Endothelial cell of umbilical vein (primary cell): ENCODE data around the gene YPEL4. TPM values are rescaled to one million over a fixed set of nuclear protein-coding genes. Genes with fewer than 3 reads are reported as not detected.

ENCODE experiments used
- BruUV-seq: library from RNA; stranded (reverse); fragments of 400-500 nt; replicated peaks from 2 replicates; lab custom pipeline; 2021; lab: Mats Ljungman, UMichigan
- CTCF ChIA-PET: fragments of 300-600, 350-600 bp; sonication (Branson Sonifier 250); formaldehyde crosslinking; loops from one replicate; lab custom pipeline; 2021; ENCODE audit warnings: antibody characterized with exemption, inconsistent platforms; lab: Charles Lee
- POLR2A ChIA-PET: fragments of 300-600, 350-600 bp; sonication (Branson Sonifier 250); formaldehyde crosslinking; loops from one replicate; lab custom pipeline; 2021; ENCODE audit warnings: antibody characterized with exemption, inconsistent platforms; lab: Charles Lee
- DNase-seq: peaks from one replicate; pipeline ENCODE4 v3.0.0-alpha.2; 2011; ENCODE audit warnings: low read depth, low spot score
- FAIRE-seq: peaks from 2 replicates; lab custom pipeline; 2011; peaks lifted over from hg19 to GRCh38; lab: Jason Lieb, UNC
- H2AFZ ChIP-seq: 2 replicates; pipeline ENCODE4 v1.6.0; 2012; ENCODE audit warnings: low read depth, low read length, control low read depth, inconsistent platforms
- H3K27ac ChIP-seq: 2 replicates; pipeline ENCODE4 v1.5.1; 2011; ENCODE audit warnings: low read depth, mild to moderate bottlenecking, control low read depth, low read length, moderate library complexity; ENCODE audit not compliant: insufficient read depth
- H3K27me3 ChIP-seq, 2 experiments: 2 replicates each; pipeline versions ENCODE4 v1.6.0 to v1.6.1; 2011; ENCODE audit warnings: low read length in 2 of 2, mixed read lengths in 1 of 2; ENCODE audit not compliant: control insufficient read depth in 2 of 2, insufficient read depth in 2 of 2
- H3K36me3 ChIP-seq, 2 experiments: 2 replicates in 1 of 2; 3 replicates in 1 of 2; pipeline ENCODE4 v1.5.1; 2011; ENCODE audit warnings: low read length in 2 of 2, mild to moderate bottlenecking in 1 of 2, moderate library complexity in 1 of 2; ENCODE audit not compliant: control insufficient read depth in 2 of 2, insufficient read depth in 2 of 2; ENCODE audit errors: extremely low read depth in 1 of 2
- H3K4me1 ChIP-seq: 3 replicates; pipeline ENCODE4 v1.5.1; 2011; ENCODE audit warnings: mild to moderate bottlenecking, low read length; ENCODE audit not compliant: control insufficient read depth, insufficient read depth; ENCODE audit errors: extremely low read depth
- H3K4me2 ChIP-seq: 2 replicates; pipeline ENCODE4 v1.6.1; 2011; ENCODE audit warnings: low read length, control low read depth, mixed read lengths; ENCODE audit not compliant: insufficient read depth
- H3K4me3 ChIP-seq, 3 experiments: fragments of 200-600 bp in 1 of 3; sonication (generic), shearing (Covaris generic) in 1 of 3; replicated peaks in 1 of 3; 2 replicates each; pipeline ENCODE4 v1.5.1; 2011 to 2016; ENCODE audit warnings: control low read depth in 3 of 3, low read length in 3 of 3, mild to moderate bottlenecking in 2 of 3, inconsistent platforms in 1 of 3, low read depth in 1 of 3, moderate library complexity in 1 of 3; ENCODE audit not compliant: insufficient read depth in 1 of 3
- H3K79me2 ChIP-seq: 2 replicates; pipeline ENCODE4 v1.6.0; 2012; ENCODE audit warnings: low read length, inconsistent platforms; ENCODE audit not compliant: control insufficient read depth, insufficient read depth
- H3K9ac ChIP-seq: replicated peaks from 2 replicates; pipeline ENCODE3; 2011; ENCODE audit warnings: low read length, control low read depth; ENCODE audit not compliant: insufficient read depth; ENCODE audit errors: extremely low read depth
- H3K9me1 ChIP-seq: replicated peaks from 3 replicates; pipeline ENCODE4 v1.6.0; 2011; ENCODE audit warnings: mild to moderate bottlenecking, low read length; ENCODE audit not compliant: control insufficient read depth, insufficient read depth; ENCODE audit errors: extremely low read depth
- H3K9me3 ChIP-seq: replicated peaks from 2 replicates; pipeline ENCODE4 v1.5.1; 2012; ENCODE audit warnings: low read length, inconsistent platforms; ENCODE audit not compliant: control insufficient read depth, insufficient read depth
- H4K20me1 ChIP-seq: replicated peaks from 2 replicates; pipeline ENCODE3; 2011; ENCODE audit warnings: mild to moderate bottlenecking, low read length; ENCODE audit not compliant: control insufficient read depth, insufficient read depth; ENCODE audit errors: extremely low read depth
- CTCF ChIP-seq, 2 donors: IDR thresholded peaks; 1 replicate in 1 of 2; 2 replicates in 1 of 2; pipeline ENCODE4 v1.5.1; 2011; ENCODE audit warnings: low read length in 2 of 2, mild to moderate bottlenecking in 2 of 2, moderate library complexity in 2 of 2, control low read depth in 1 of 2, inconsistent platforms in 1 of 2, low read depth in 1 of 2; ENCODE audit not compliant: insufficient read depth in 1 of 2; ENCODE audit errors: extremely low read depth in 1 of 2
- EZH2 ChIP-seq: IDR thresholded peaks from 2 replicates; pipeline ENCODE4 v1.6.1; 2012; ENCODE audit warnings: borderline replicate concordance, low read depth, mild to moderate bottlenecking, moderate library complexity, low read length, inconsistent platforms; ENCODE audit not compliant: severe bottlenecking
- FOS ChIP-seq: IDR thresholded peaks from 2 replicates; pipeline ENCODE4 v1.6.1; 2011; ENCODE audit warnings: mild to moderate bottlenecking, low read length, moderate library complexity, borderline replicate concordance; ENCODE audit not compliant: insufficient read depth
- GATA2 ChIP-seq: IDR thresholded peaks from 2 replicates; pipeline ENCODE4 v1.7.0; 2011; ENCODE audit warnings: low read depth, mild to moderate bottlenecking, moderate library complexity, mixed read lengths, low read length; ENCODE audit not compliant: insufficient read length, insufficient read depth
- JUN ChIP-seq: IDR thresholded peaks from 2 replicates; pipeline ENCODE4 v1.6.1; 2011; ENCODE audit warnings: borderline replicate concordance, low read depth; ENCODE audit not compliant: insufficient read length, insufficient read depth
- MAX ChIP-seq: IDR thresholded peaks from 2 replicates; pipeline ENCODE4 v1.6.1; 2011; ENCODE audit not compliant: insufficient read depth, insufficient read length
- MYC ChIP-seq: IDR thresholded peaks from one replicate; pipeline ENCODE4 v1.6.1; 2011; ENCODE audit warnings: mild to moderate bottlenecking, low read depth, low read length
- POLR2A ChIP-seq: IDR thresholded peaks from 2 replicates; pipeline ENCODE4 v1.6.1; 2012; ENCODE audit warnings: low read depth, mild to moderate bottlenecking, control low read depth, low read length
- POLR2AphosphoS5 ChIP-seq: IDR thresholded peaks from 2 replicates; pipeline ENCODE4 v1.6.1; 2012; ENCODE audit warnings: low read depth, mild to moderate bottlenecking, control low read depth, low read length, moderate library complexity; ENCODE audit not compliant: insufficient read depth
- dilution Hi-C: fragments of 300-500 bp; cut with MboI; formaldehyde crosslinking; loops from one replicate; pipeline ENCODE4 v1.15.0; 2019; ENCODE audit warnings: low sequenced_read_pairs; ENCODE audit not compliant: extremely low pct_ligation_motif_present
- intact Hi-C: fragments of 100-400 bp; cut with micrococcal nuclease; formaldehyde crosslinking; loops from one replicate; pipeline ENCODE4 v1.10.0; 2022
- polyA plus RNA-seq, 4 experiments: library from polyadenylated mRNA; depleted of rRNA in 3 of 4; stranded (reverse) in 3 of 4; unstranded in 1 of 4; fragments of >200 nt; gene quantifications; 2 replicates each; pipeline versions ENCODE4 v1.2.1 to v1.2.3, GENCODE V29; 2011 to 2012; ENCODE audit warnings: missing spikeins in 1 of 4
- total RNA-seq: library from RNA; stranded (reverse); gene quantifications from 2 replicates; pipeline ENCODE4 v1.2.3, GENCODE V29; 2021

The YPEL4 gene
- total and polyA plus RNA-seq, 2 donors (not counting 3 experiments of a cell fraction or from before 2014, with no cell fraction given): 0.03 to 0.24 TPM

GRCh38 chr11:57657194-57658022 lies 7.7 kb upstream of the YPEL4 start, which contains the start of gene CLP1:
Gene CLP1 (plus strand): TSS chr11:57657762. CDS start chr11:57659477, 1,715 bp downstream.
- H4K20me1 ChIP-seq: no peaks in the 10 kb centered on the region
- FAIRE-seq (peak; percentile 98), DNase-seq (peak; percentile 99)
- no peaks in the 10 kb centered on the region for H3K9me3 ChIP-seq
- peak within 1 kb of the TSS; percentile 75 for H3K27ac ChIP-seq
- H3K27me3 ChIP-seq: no peaks in the 10 kb centered on the region
- ChIA-PET CTCF (interaction anchor here (1.0 to 5.8 kb wide), 2 partner anchors 9 to 13 kb away, joined by 3 to 26 read pairs; no protein-coding TSS in a partner anchor), POLR2A (no interaction called here)
- H2AFZ ChIP-seq: peak within 1 kb of the TSS; percentile 77
- BruUV-seq: no TSS peak
- H3K4me2 ChIP-seq: peak within 1 kb of the TSS; percentile 95
- intact Hi-C loops (loop anchor here (1.0 kb wide), 3 partner anchors 10 to 127 kb away; partner anchors contain the start of gene TIMM10), dilution Hi-C loops (no loop called here)
- H3K4me3 ChIP-seq: peak within 1 kb of the TSS; percentile 59 to 98 (median 90)
- H3K9me1 ChIP-seq: no peaks in the 10 kb centered on the region
- peaks cover 14% of the 10 kb centered on the region in 2 experiments for H3K36me3 ChIP-seq
- TF ChIP-seq POLR2A (peak; percentile 70), JUN (no peak), FOS (no peak), CTCF (IDR thresholded peaks at IDR 0.05; ENCODE audit: extremely low read depth in 1 of 2, insufficient read depth in 1 of 2, low read depth in 1 of 2, low read length in 2 of 2) (no peak), POLR2AphosphoS5 (peak; percentile 76), GATA2 (no peak), MYC (peak; percentile 94), EZH2 (no peak), MAX (peak; percentile 70)
- peak within 1 kb of the TSS; percentile 92 for H3K9ac ChIP-seq
- peaks cover 22% of the 10 kb centered on the region for H3K79me2 ChIP-seq
- peaks cover 4% of the 10 kb centered on the region for H3K4me1 ChIP-seq
